GM21526 (cell line): ENCODE results near the gene MAMSTR.
"Not testable (repeated sequence)": the region's sequence is repeated elsewhere in the genome, so short reads cannot be mapped to it uniquely, and the experiment has no call there.

ENCODE experiments used
- ATAC-seq: cut with Tn5 transposase; IDR thresholded peaks from one replicate; pipeline ENCODE4 v1.9.1; 2021; ENCODE audit warnings: moderate library complexity; ENCODE audit not compliant: unreplicated experiment, low FRiP score

MAMSTR gene

DNA sequence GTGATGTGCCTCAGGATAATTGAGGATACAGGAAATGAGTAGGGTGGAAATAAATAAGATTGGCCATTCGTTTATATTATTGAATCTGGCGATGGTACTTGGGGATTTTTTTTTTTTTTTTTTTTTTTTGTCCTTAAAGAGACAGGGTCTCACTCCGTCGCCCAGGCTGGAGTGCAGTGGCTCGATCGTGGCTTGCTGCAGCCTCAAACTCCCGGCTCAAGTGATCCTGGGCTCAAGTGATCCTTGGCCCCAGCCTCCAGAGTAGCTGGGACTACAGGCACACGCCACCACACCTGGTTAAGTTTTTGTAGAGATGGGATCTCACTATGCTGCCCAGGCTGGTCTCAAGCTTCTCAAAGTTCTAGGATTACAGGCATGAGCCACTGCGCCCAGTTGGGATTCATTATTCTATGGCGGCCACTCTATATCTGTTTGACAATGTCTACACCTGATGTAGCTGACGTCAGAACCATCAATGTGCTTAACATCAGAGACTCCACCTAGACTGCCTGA is 2.7 kb upstream of the MAMSTR start:
- no peak for ATAC-seq

DNA sequence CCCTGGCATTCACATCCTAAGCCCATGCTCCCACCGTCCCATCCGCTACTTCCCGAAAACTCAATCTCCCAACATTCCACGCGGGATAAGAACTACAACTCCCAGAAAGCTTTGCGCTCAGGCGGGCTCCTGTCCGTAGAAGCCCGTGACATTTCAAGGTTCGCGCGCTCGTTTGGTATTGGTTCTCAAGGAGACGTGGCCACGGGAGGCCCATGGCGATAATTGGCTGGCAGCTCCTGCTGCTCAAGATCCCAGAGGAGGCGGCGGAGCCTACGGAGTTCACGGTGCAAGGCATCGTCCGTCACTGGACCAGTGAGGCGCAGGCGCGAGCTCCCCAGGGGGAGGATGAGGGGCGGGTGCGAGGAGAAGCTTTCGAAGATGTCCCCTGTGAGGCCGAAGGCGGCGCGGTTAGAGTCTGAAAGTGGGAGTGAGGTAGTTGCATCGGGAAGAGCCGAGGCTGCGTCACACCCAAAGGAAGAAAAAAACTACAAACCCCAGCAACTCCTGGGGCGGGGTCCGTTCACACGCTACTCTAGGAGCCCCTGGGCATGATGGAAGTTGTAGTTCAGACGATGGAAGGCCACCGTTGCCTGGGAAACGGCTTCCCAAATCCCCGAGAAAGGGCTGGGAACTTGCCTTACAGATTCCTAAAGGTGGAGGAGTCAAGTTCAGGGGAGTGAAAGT is 1.2 kb upstream of the MAMSTR start:
- ATAC-seq = peak; percentile 56

DNA sequence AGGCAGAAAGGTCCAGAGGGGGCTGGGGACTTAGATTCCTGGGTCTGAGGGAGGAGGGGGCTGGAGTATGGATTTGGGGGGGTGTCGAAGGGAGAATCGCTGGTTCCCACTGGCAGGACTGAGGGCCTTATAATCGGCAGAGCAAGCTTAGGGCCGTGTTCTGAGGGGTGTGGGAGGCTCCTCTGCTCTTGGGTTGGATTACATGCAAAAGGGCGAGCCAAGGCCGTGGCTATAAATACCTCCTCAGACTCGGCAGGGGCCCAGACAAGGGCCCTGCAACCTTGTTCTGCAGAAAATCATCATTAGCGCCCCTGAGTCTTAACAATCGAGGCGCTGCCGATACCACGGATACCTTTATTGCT is 707 bp upstream of the MAMSTR start:
- no peak for ATAC-seq

DNA sequence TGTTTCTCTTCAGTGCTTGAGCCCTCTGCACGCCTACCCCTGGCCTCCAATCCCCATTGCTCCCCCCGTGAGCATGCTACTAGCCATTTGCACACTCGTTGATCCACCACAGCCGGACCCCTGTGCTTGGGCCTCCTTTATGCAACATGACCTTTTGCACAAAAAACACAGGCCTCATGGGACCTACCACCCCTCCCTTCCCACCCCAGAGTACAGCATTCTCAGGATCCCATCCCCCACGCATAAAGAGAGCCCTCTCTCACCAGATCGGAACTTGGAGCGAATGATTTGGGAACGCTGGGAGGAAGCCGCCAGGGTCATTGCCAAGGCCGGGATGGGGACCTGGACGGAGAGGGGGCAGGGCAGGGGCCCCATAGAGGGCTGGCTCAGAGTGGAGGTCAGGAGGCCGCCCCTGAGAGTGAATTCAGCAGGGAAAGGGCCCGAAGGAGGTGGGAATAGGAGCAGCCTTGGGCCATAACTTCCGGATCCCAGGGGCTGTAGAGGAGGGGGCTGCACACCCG is 754 bp downstream of the MAMSTR start:
- ATAC-seq = no peak

DNA sequence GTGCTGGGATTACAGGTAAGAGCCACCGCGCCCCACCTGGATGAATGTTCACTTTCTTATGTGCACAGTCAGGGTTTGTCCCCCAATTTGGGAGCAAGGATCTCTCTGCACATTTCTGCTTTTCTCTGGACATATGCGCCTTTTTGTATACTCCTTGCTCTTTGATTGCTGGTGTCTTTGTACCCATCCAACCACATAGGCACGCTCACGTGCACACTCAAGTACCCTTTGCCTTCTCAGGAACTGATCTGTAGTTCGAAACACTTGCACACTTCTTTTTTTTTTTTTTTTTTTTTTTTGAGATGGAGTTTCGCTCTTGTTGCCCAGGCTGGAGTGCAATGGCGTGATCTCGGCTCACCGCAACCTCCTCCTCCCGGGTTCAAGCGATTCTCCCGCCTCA is 1.4 kb downstream of the MAMSTR start:
- not testable (repeated sequence) for ATAC-seq

DNA sequence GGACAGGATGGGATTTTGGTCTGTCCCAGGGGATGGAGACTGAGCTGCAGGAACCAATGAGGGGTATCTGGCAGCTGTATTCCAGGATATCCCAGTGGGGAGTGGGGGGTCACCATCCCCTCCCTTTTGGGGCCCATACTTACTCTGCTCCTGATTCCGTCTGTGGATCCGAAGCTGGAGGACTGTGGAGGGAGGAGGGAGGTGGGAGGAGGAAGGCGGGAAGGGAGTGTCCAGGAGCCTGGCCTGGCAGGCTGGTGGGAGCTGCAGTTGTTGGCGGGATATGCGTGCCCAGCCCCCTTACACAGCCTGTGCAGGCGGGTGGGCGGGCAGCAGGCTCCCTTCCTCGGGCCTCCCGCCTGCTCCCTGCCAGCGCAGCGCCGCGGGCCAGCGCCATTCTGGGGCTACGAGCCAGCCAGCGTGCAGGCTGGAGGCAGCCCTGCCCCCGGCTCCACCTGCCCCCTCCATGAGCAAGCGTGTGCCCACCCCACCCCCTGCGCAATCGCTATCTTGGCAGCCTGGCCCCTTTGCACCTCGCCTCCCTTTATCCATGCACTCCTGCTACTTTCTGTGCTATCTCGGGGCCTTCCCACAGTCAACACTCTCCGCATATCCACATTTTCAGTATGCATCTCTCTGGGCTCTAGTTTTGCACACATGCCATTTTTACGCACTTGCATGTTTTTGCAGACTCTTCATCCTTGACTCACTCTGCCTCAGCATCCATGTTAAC is 2.8 kb downstream of the MAMSTR start:
- no peak for ATAC-seq

DNA sequence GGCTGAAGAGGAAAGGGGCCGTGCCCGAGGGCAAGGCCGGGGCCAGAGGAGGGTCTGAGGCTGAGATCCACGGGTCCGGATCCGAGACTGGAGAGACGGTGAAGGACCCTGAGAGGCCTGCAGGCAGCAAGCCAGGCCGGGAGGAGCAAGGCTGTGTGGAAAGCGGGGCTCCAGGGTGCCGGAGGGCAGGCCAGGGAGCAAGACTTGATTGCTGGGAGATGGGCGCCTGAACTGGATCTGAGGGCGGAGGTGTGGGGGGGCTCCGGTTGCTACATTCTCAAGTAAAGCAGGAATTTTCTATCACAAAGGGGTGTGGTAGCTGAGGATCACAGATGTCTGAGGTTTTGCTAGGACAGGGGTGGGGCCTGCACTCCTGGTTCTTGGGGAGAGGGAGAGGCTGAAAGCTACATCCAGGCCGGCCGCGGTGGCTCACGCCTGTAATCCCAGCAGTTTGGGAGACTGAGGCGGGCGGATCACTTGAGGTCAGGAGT is 3.8 kb downstream of the MAMSTR start:
- no peak for ATAC-seq

DNA sequence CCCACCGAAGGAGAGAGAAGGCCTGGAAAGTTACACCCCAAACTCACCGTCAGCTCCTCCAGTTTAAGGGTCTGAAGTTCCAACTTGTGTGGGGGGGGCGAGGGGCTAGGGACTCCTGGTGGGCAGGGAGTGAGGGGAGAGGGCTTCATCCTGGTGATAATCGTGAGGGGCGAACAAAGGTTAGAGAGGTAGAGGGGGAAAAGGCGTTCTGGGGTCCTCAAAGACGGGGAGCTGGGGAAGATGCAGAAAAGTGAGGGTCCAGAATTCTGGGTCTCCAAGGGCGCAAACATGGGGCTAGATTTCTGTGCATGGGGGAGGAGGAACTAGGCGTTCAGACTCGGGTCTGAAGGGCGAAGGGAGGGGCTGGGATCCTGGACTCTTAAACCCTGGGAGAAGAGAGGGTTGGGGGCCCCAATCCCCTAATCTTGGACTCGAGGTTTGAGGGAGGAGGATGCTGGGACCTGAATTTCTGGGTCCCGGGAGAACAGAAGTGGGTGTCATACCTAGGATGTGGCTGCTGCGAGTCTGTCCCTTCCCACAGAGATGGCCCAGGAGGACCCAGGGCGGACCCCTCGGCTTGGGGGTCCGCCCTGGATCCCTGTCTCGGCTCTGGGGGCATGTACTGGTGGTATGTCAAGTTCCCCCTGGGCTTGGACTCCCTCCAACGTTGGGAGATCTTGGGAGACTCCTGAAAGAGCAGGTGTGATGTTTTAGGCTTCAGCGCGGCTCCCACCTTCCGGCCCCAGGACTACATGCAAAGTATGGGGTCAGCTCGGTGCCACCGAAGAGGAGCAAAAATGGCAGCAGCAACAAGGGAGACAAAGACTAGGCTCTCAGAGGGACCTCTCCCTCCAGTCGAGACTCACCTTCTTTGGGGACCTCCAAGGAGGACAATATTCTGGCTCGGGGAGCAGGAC is 4.5 kb downstream of the MAMSTR start:
- ATAC-seq = no peak

DNA sequence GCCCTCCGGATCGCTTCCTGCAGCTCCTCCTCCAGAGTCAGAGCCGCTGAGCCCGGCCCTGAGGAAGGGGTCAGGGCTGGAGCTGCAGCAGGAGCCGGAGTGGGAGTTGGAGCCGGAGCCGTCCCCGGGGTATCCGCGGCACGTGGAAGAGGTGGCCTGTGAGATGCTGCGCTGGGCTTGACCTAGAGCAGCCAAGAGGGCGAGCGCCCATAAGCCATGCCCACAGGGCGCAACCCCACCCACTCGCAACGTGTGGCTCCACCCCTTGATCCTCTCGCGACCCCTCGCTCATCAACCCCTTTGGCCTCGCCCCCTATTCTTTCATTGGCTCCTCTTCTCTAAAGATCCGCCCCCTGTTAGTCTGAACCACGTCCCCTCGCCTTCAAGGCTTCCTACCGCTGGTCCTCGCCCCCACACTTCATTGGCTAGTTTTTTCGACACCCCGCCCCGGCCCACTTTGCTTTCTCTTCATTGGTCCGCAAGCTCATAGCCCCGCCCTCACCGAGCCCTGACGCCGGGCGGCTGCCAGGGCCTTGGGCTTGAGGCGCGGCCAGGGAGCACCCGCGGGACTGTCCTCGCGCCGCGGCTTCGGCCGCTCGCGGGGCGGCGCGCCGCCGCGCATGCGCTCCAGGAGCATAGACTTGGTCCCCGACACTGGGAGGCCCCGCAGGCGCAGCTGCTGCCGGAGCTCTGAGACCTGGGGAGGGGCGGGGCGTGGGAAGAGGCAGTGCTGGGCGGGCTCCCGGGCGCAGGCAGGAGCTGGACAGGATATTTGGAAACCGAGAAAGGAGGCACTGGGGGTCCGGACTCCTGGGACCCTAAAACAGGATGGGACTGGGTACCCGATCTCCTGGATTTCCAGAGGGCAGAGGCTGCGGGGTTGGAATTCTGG is 5.4 kb downstream of the MAMSTR start:
- peak; percentile 82 for ATAC-seq

DNA sequence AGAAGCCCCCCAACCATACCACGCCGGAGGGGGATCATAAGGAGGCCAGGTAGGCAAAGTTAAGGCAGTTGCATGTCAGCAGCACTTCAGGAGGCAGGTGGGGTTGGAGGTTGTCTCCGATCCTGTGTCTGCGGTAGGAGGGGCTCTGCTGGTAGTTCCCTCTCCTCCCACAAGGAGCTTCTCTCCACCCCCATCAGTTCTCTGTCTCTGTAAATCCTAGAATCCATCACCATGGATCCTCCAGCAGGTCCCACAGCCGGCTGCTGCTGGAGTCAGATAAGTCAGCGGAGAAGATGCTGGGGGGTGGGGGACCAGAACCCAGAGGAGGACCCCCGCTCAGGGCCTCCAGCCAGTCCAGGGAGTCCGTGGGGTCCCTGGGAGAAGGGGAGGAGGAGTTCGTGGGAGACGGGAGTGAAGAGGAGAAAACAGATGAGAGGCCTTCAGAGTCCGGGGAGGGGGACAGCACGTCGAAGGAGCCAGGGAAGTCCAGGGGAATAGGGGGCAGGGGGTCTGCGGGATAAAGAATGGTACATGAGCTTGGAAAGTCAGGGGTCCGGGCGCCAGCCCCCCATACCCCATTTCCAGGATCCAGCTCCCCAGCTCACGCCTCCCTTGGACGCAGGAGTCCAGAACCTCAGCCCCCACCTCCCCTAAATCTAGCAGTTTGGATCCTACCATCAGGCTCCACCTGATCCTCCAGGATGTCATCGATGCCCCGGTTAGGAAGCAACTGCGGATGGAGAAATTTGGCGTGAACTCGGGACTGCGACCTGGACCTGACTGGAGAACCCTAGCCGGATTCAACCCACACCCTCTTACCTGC is 6.3 kb downstream of the MAMSTR start:
- ATAC-seq = no peak

DNA sequence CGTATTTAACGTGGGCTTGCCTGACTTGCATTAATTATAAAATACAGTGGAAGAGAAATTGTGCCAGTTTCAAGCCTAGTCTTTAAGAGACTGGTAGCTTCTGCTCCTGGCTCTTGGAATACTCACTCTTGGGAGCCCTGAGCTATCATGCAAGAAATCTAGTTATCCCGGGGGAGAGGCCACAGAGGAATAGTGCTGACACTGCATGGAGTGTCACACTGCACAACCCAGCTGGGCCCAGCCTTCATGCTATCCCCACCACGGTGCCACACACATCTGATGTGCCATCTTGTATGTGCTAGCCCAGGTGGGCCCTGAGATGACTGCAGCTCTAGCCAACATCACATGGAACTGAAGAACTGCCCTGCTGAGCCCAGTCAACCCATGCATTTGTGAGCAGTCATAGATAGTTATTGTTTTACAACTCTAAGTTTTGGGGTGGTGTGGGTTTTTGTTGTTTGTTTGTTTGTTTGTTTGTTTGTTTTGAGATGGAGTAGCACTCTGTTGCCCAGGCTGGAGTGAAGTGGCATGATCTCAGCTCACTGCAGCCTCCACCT is 8.3 kb downstream of the MAMSTR start:
- no peak for ATAC-seq

DNA sequence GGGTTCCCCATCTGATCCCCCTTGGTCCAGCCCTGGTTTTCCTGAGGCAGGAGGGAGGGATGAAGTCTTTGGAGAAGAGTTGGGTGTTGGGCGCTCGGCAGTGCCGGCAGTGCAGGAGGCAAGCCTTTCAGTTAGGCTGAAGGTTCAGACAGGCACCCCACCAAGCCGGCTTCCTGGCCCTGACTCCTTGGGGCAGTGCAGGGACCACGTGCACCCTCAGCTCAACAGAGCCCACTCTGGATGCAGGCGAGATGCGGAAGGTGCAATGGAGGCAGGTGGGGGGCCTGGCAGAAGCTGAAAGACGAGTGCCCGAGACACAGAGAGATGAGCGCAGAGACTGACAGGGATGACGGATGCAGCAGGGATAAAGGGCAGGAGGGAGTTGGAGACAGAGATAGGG is 11.1 kb downstream of the MAMSTR start:
- no peak for ATAC-seq

DNA sequence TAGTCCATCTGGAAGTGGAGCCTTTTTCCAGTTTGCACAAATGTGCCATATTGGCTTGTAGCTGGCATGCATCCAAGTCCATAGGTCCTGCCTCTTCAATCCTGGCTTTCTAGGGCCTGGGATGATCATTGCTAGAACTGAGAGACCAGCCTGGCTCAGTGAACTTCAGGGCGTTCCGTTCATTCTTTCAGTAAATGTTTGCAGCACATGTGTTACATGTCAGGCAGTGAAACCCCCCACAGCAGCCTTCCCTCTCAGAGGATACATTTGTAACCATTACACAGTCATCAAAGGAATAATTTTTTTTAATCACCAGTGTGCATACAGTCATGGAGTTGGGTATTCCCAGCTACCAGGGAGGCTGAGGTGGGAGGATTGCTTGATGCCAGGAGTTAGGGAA is 14.1 kb downstream of the MAMSTR start:
- no peak for ATAC-seq

DNA sequence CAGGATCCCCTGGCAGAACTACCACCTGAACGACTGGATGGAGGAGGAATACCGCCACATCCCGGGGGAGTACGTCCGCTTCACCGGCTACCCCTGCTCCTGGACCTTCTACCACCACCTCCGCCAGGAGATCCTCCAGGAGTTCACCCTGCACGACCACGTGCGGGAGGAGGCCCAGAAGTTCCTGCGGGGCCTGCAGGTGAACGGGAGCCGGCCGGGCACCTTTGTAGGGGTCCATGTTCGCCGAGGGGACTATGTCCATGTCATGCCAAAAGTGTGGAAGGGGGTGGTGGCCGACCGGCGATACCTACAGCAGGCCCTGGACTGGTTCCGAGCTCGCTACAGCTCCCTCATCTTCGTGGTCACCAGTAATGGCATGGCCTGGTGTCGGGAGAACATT is 16.2 kb downstream of the MAMSTR start:
- no peak for ATAC-seq

DNA sequence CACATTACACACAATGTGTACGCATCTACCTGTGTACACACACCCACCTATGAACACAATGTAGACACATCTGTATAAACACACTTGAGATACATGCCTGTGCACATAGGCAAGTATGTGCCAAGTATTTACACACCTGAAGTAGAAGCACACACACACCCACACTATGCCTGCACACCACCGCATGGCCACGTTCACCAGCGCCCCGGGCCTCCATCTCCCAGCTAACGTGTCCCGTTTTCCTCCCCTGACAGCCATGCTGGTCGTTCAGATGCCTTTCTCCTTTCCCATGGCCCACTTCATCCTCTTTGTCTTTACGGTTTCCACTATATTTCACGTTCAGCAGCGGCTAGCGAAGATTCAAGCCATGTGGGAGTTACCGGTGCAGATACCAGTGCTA is 16.8 kb downstream of the MAMSTR start:
- ATAC-seq = no peak

DNA sequence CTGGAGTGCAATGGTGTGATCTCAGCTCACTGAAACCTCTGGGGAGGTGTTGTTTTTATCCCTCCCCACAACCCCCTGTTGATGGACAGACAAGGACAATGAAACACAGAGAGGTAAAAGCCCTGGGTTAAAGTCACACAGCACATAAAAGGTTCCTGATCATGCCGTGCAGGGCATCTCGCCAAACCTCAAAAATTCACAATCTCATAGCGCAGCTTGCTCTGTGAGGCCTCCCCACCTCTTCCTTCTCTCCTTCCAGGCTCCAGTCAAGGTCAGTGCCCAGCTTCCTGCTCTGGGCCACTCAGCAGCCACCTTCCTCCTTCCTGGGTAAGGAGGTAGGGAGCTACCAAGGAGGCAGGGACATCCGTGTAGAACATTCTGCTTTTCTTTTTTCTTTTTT is 21.5 kb downstream of the MAMSTR start:
- no peak for ATAC-seq

DNA sequence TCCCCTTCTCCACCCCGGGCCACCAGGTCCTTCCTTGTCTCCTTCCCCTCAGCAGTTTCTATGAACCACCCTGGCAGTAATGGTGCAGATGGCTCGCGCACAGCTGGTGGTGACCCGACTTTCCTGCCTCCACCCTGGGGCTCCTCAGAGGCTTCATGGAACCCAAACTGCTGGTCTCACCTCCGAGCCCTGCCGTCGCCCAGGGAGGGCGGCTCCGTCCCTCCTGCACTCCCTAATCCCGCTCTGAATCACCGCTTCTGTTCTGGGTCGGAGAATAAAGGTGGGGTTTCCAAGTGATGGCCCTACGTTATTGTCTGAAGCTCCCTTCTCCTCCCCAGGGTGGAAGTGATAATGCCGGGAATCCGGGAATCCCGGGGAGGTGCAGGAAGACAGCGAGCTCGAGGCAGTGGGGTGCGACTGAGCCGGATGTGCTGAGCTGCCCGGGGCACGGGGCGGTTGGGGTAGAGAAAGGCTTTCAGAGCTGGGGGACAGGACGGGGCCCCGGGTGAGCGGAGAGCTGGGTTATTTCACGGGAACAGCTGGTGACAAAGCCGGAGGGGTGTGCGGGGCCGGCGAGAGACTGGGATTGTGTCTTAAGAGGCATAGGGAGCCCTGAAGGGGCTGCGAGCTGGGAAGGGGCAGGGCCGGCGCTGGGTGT is 23.0 kb downstream of the MAMSTR start:
- ATAC-seq = no peak

DNA sequence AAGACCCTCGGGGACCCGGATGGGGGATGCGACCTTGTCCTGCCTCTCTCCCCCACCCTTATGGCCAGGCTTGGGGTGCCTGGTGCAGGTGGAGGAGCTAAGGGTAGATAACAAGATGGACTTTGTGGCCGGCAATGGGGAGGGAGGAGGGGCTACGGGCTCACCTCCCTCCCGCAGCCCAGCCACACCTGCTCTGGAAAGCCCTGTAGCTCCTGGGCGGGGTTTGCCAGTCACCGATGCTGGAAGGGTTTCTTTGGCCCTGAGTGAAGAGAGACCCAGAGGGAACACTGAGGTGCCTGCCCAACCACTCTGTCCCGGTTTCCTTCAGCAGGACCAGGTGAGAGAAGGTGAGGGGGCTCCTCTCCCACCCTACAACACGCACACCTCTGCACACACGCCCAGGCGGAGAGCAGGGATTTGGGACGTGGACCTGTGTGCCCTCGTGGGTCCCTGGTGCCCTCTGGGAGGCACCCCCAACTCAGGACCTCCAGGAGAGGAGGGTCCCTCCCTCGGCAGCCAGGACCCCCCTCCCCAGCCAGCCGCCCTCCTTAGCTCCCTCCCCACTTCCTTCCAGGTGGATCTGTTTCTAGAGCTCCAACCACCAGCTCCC is 23.7 kb downstream of the MAMSTR start, which contains the start of gene FUT2:
Gene FUT2, plus strand, starts transcription at position 229 of the 610 bp plus-strand sequence. CDS start 6,986 bp downstream, outside the sequence.
- ATAC-seq = no peak
